ENCODE data around the gene TUBAL3. TPM values are rescaled to one million over a fixed set of nuclear protein-coding genes. Genes with fewer than 3 reads are reported as not detected.

The TUBAL3 gene
- total RNA-seq, 1 donor from 2014 or later = not detected

GRCh38 chr10:5373891-5374611 is 30.6 kb downstream of the TUBAL3 start:
- Histone ChIP-seq H3K4me3 (no peak overlapping the region), H3K9me3 (no peaks in the 10 kb centered on the region), H3K27me3 (no peaks in the 10 kb centered on the region), H3K4me1 (no peaks in the 10 kb centered on the region), H3K27ac (no peak overlapping the region), H3K36me3 (no peaks in the 10 kb centered on the region)
- no peak for TF ChIP-seq CTCF (IDR thresholded peaks at IDR 0.05)
- DNase-seq (ENCODE audit: low spot score in 2 of 2) = no peak
- intact Hi-C loops (cut with DNase I) = no loop called here

- intact Hi-C loops (cut with DNase I) = no loop called here
- no peaks in the 10 kb centered on the region for H3K4me1 ChIP-seq
- no peak for DNase-seq (ENCODE audit: low spot score in 2 of 2)
- no peak overlapping the region for H3K4me3 ChIP-seq
- TF ChIP-seq CTCF (IDR thresholded peaks at IDR 0.05) = no peak
- H3K9me3 ChIP-seq = no peaks in the 10 kb centered on the region
- H3K36me3 ChIP-seq = no peaks in the 10 kb centered on the region
- H3K27me3 ChIP-seq = no peaks in the 10 kb centered on the region
- no peak overlapping the region for H3K27ac ChIP-seq
Observed at GRCh38 chr10:5373307-5373706, 31.3 kb downstream of the TUBAL3 start.

GRCh38 chr10:5370493-5371352 is 33.9 kb downstream of the TUBAL3 start:
- Histone ChIP-seq H3K36me3 (no peaks in the 10 kb centered on the region), H3K4me1 (no peaks in the 10 kb centered on the region), H3K27ac (no peak overlapping the region), H3K9me3 (no peaks in the 10 kb centered on the region), H3K4me3 (no peak overlapping the region), H3K27me3 (no peaks in the 10 kb centered on the region)
- no peak for DNase-seq (ENCODE audit: low spot score in 2 of 2)
- no peak for TF ChIP-seq CTCF (IDR thresholded peaks at IDR 0.05)
- intact Hi-C loops (cut with DNase I) = no loop called here

GRCh38 chr10:5369362-5370158 is 35.1 kb downstream of the TUBAL3 start:
- Histone ChIP-seq H3K9me3 (no peaks in the 10 kb centered on the region), H3K36me3 (no peaks in the 10 kb centered on the region), H3K27ac (no peak overlapping the region), H3K27me3 (no peaks in the 10 kb centered on the region), H3K4me3 (no peak overlapping the region), H3K4me1 (no peaks in the 10 kb centered on the region)
- TF ChIP-seq CTCF (IDR thresholded peaks at IDR 0.05) = no peak
- DNase-seq (ENCODE audit: low spot score in 2 of 2) = no peak
- intact Hi-C loops (cut with DNase I) = no loop called here

GRCh38 chr10:5365928-5366327 is 38.7 kb downstream of the TUBAL3 start:
- Histone ChIP-seq H3K36me3 (no peaks in the 10 kb centered on the region), H3K9me3 (no peaks in the 10 kb centered on the region), H3K27ac (no peak overlapping the region), H3K27me3 (no peaks in the 10 kb centered on the region), H3K4me3 (no peak overlapping the region), H3K4me1 (no peaks in the 10 kb centered on the region)
- TF ChIP-seq CTCF (IDR thresholded peaks at IDR 0.05) = no peak
- intact Hi-C loops (cut with DNase I) = no loop called here
- DNase-seq (ENCODE audit: low spot score in 2 of 2) = no peak
